Loucy (cell line): ENCODE results near the gene LRP3.
A peak's percentile ranks its signal among the peaks of the same experiment; 100 is the strongest.

Experiments
- H2AFZ ChIP-seq: fragments of 200-600 bp; sonication (generic); 2 replicates; pipeline ENCODE4 v1.6.0; 2016; ENCODE audit warnings: antibody characterized with exemption, mild to moderate bottlenecking, low read length, moderate library complexity
- H3F3A ChIP-seq: fragments of 200-600 bp; 2 replicates; pipeline ENCODE4 v1.6.0; 2016; ENCODE audit warnings: antibody characterized with exemption, low read depth, mild to moderate bottlenecking
- H3K27me3 ChIP-seq: fragments of 200-600 bp; sonication (generic); 2 replicates; pipeline ENCODE4 v1.6.1; 2014; ENCODE audit warnings: low read length, mild to moderate bottlenecking; ENCODE audit not compliant: insufficient read depth, poor library complexity, severe bottlenecking
- H3K36me3 ChIP-seq: fragments of 200-600 bp; sonication (generic); 2 replicates; pipeline ENCODE4 v1.6.1; 2016; ENCODE audit warnings: low read length; ENCODE audit not compliant: insufficient read depth
- H3K4me1 ChIP-seq: fragments of 200-600 bp; sonication (generic); 2 replicates; pipeline ENCODE4 v1.5.1; 2014; ENCODE audit warnings: low read length, mild to moderate bottlenecking; ENCODE audit not compliant: insufficient read depth, poor library complexity, severe bottlenecking
- H3K4me2 ChIP-seq: fragments of 200-600 bp; sonication (generic); 2 replicates; pipeline ENCODE4 v1.6.0; 2014; ENCODE audit warnings: antibody characterized with exemption, low read length, low read depth, mild to moderate bottlenecking; ENCODE audit not compliant: poor library complexity, severe bottlenecking
- H3K4me3 ChIP-seq: fragments of 200-600 bp; sonication (generic); 2 replicates; pipeline ENCODE4 v1.5.1; 2014; ENCODE audit warnings: low read length, mild to moderate bottlenecking, mixed read lengths; ENCODE audit not compliant: poor library complexity, severe bottlenecking
- H3K79me2 ChIP-seq: fragments of 200-600 bp; sonication (generic); 2 replicates; pipeline ENCODE4 v1.6.1; 2014; ENCODE audit warnings: low read length; ENCODE audit not compliant: insufficient read depth
- H3K9ac ChIP-seq: fragments of 200-600 bp; sonication (generic); 2 replicates; pipeline ENCODE4 v1.6.0; 2014; ENCODE audit warnings: mild to moderate bottlenecking, low read depth, low read length, moderate library complexity; ENCODE audit not compliant: poor library complexity, severe bottlenecking
- H3K9me2 ChIP-seq: fragments of 200-600 bp; sonication (generic); replicated peaks from 2 replicates; pipeline ENCODE4 v1.6.1; 2016; ENCODE audit warnings: low read depth, low read length, mixed read lengths
- H3K9me3 ChIP-seq: fragments of 200-600 bp; sonication (generic); 2 replicates; pipeline ENCODE4 v1.6.1; 2014; ENCODE audit warnings: mild to moderate bottlenecking, antibody characterized with exemption, low read length, low read depth; ENCODE audit not compliant: insufficient read depth
- H4K20me1 ChIP-seq: fragments of 200-600 bp; sonication (generic); 2 replicates; pipeline ENCODE4 v1.6.0; 2014; ENCODE audit warnings: antibody characterized with exemption, low read length, mild to moderate bottlenecking; ENCODE audit not compliant: insufficient read depth, poor library complexity, severe bottlenecking
- CTCF ChIP-seq: fragments of 200-600 bp; sonication (generic); conservative IDR thresholded peaks from 2 replicates; pipeline ENCODE4 v1.5.1; 2014; ENCODE audit warnings: mild to moderate bottlenecking, antibody characterized with exemption, low read length
- EZH2phosphoT487 ChIP-seq: fragments of 200-600 bp; IDR thresholded peaks from 2 replicates; pipeline ENCODE4 v1.6.1; 2018; ENCODE audit warnings: antibody characterized with exemption, mild to moderate bottlenecking, moderate library complexity, borderline replicate concordance

LRP3 gene

GRCh38 chr19:33175156-33175782, 18.9 kb upstream of the LRP3 start:
- peak overlapping the region; percentile 95 for H3K4me2 ChIP-seq
- H3K27me3 ChIP-seq: no peaks in the 10 kb centered on the region
- TF ChIP-seq EZH2phosphoT487 (no peak), CTCF (no peak)
- H3K9me2 ChIP-seq: no peaks in the 10 kb centered on the region
- H4K20me1 ChIP-seq: no peaks in the 10 kb centered on the region
- H3K9ac ChIP-seq: peak overlapping the region; percentile 94
- peaks cover 16% of the 10 kb centered on the region; the same call in 1 of the 2 replicates for H3K79me2 ChIP-seq
- no peaks in the 10 kb centered on the region for H3F3A ChIP-seq
- peaks cover 27% of the 10 kb centered on the region for H3K4me1 ChIP-seq
- H2AFZ ChIP-seq: no peak overlapping the region
- H3K36me3 ChIP-seq: no peaks in the 10 kb centered on the region
- H3K4me3 ChIP-seq: peak overlapping the region; percentile 91
- no peaks in the 10 kb centered on the region for H3K9me3 ChIP-seq

- H2AFZ ChIP-seq: peak overlapping the region; percentile 91
- no peaks in the 10 kb centered on the region for H4K20me1 ChIP-seq
- no peaks in the 10 kb centered on the region for H3K36me3 ChIP-seq
- no peak for TF ChIP-seq CTCF
- no peak for TF ChIP-seq EZH2phosphoT487
- peaks cover 16% of the 10 kb centered on the region; the same call in 1 of the 2 replicates for H3K79me2 ChIP-seq
- peaks cover 27% of the 10 kb centered on the region for H3K4me1 ChIP-seq
- H3K4me2 ChIP-seq: peak overlapping the region; percentile 95
- H3K27me3 ChIP-seq: no peaks in the 10 kb centered on the region
- no peaks in the 10 kb centered on the region for H3F3A ChIP-seq
- H3K4me3 ChIP-seq: peak overlapping the region; percentile 91
- no peaks in the 10 kb centered on the region for H3K9me2 ChIP-seq
- peak overlapping the region; percentile 94 for H3K9ac ChIP-seq
- H3K9me3 ChIP-seq: no peaks in the 10 kb centered on the region
These were observed 18.1 kb upstream of the LRP3 start for GRCh38 chr19:33175886-33176669.

- Histone ChIP-seq H3K36me3 (no peaks in the 10 kb centered on the region), H3K4me3 (peak overlapping the region; percentile 91), H3K79me2 (peaks cover 16% of the 10 kb centered on the region; the same call in 1 of the 2 replicates), H4K20me1 (no peaks in the 10 kb centered on the region), H3K4me1 (peaks cover 27% of the 10 kb centered on the region), H3K9me2 (no peaks in the 10 kb centered on the region), H3K9ac (peak overlapping the region; percentile 94), H3F3A (no peaks in the 10 kb centered on the region), H3K27me3 (no peaks in the 10 kb centered on the region), H3K4me2 (peak overlapping the region; percentile 95), H3K9me3 (no peaks in the 10 kb centered on the region), H2AFZ (peak overlapping the region; percentile 91)
- TF ChIP-seq EZH2phosphoT487 (no peak), CTCF (0 out of 2 replicates have a peak, but pooled peaks have one; percentile 18)
These were observed 17.3 kb upstream of the LRP3 start for GRCh38 chr19:33176670-33177416.
